HG02885 (cell line): ENCODE results near the gene HMG20A.

Experiments
- ATAC-seq: cut with Tn5 transposase; IDR thresholded peaks from one replicate; pipeline ENCODE4 v1.9.1; 2021; ENCODE audit warnings: mild to moderate bottlenecking; ENCODE audit not compliant: unreplicated experiment, poor library complexity

Gene HMG20A

GRCh38 chr15:77511869-77512268 is 91.2 kb downstream of the HMG20A start:
- ATAC-seq, result no peak

- ATAC-seq, result no peak
These were observed 92.5 kb downstream of the HMG20A start for GRCh38 chr15:77513226-77513625.

- ATAC-seq, result no peak
These were observed 94.1 kb downstream of the HMG20A start for GRCh38 chr15:77514641-77515402.

DNA sequence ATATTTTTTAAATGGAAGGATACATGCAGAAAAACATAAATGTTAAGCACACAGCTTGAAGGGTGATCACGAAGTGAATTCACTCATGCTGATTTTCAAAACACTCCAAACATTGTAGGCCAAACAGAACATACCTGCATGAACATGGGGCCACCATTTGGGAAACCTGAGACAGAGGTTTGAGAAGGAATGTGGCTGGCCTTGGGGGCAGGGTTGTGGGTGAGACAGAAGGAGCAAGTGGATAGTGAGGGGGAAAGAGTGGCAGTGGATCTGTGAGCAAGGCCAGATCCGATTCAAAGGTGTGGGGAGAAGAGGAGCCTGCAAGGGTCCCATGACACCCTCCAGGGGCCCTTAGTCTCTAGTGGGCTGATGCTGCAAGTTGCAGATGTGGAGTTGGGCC is 94.9 kb downstream of the HMG20A start:
- ATAC-seq, result no peak

DNA sequence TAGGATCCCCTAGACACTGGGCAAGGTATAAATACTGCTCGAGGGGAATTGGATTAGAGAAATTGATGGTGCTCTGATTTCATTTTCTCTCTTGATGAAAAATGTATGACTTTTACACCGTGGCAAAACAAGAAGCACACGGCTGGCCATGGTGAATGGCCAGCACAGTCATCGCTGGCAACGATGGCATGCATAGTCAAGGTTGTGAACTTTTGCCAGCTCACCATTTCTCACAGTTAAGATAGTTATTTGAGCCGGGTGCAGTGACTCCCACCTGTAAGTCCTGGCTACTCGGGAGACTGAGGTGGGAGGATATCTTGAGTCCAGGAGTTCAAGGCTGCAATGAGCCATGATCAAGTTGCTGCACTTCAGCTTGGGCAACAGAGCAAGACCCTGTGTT is 95.4 kb downstream of the HMG20A start:
- no peak for ATAC-seq

DNA sequence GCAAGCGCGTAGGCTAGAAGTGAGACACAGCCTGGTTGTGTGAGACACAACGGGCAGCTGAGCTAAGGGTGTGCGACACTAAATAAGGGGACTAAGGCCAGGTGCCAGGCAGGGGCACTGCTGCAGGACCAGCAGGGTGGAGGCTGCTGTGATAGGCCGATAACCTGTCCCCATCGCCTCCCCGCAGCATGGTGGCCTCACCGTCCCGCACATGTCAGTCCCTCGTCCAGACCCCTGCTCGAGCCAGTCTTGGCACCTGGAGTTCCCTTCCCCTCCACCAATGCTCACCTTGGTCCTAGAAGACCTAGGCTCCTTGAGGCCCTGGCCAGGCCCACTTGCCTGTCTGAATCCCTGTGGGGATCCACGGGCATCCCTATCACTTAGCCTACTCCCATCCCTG is 96.1 kb downstream of the HMG20A start:
- no peak for ATAC-seq

- ATAC-seq, result no peak
These were observed 96.9 kb downstream of the HMG20A start for GRCh38 chr15:77517579-77517978.

GRCh38 chr15:77518458-77518857 is 97.8 kb downstream of the HMG20A start:
- ATAC-seq, result no peak

DNA sequence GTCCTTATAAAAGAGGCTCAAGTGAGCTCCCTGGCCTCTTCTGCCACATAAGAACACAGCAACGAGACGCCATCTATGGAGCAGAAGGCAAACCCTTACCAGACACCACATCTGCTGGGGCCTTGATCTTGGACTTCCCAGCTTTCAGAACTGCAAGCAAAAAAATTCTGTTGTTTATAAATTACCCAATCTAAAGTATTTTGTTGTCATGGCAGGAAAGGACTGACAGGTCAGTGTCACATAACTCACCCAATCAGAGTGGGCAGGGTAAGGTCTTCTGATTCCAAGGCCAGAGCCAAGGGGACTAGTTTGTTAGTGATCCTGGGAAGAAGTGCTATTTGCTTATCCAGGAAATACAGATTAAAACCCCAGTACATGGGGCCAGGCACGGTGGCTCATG is 98.9 kb downstream of the HMG20A start:
- no peak for ATAC-seq

- ATAC-seq, result no peak
These were observed 100.5 kb downstream of the HMG20A start for GRCh38 chr15:77521206-77521605.

- ATAC-seq, result no peak
These were observed 104.7 kb downstream of the HMG20A start for GRCh38 chr15:77525400-77525811.

DNA sequence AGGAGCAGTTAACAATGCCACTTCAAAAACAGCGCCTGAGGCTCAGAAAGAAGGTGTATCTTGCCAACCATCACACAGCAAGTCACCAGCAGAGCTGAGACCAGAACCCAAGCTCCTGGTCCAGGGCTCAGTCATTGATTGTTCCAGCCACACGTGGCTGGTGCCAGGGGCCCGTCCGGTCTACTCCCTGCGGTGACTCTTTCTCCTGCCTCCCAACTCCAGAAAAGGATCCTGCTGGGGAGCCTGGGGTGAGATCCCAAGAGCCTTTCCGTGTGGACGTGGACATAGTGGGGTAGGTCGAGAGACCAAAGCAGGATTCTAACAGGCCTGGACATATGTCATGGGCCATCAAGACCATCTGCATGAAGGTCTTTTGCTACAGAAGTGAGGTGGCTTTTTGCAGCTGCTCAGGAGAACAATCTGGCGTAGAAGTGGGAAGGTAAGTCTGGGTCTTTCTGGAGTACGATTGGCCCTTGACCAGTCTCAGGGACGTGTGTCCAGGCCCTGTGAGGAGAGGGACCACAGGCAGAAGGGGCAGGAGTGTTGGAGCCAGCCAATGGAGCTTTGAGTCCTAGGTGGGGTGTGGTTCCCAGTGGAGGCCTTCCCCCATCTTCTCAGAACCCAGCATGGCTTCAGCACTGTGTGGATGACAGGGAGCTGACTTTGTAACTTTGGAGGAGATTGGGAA is 105.4 kb downstream of the HMG20A start:
- ATAC-seq, result no peak

DNA sequence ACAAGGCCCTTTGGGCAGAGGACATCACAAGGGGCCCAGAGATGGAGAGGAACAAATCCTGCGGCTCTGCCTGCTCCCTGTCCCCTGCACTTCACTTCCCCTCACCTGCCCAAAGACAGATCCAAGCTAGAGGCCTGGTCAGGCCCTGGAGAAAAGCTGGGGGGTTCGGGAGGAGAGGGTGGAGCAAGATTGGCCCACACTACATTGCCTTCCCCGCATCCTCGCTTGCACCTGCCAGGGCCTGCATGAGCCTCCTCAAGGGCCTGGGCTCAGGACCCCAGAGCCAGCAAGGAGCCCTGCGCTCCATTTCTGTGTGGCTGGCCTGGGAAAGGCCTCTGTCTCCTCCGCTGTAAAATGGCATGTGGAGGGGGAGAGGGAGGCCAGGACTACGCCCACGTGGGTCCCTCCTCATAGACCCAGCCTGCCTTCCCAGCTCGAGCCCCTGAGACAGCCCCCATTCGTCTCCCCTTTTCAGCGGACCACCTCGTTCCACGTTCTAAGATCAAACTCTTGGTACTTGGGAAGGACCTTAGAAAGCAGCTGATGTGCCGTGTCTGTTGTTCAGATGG is 106.0 kb downstream of the HMG20A start:
- no peak for ATAC-seq

GRCh38 chr15:77527164-77527778 is 106.6 kb downstream of the HMG20A start:
- no peak for ATAC-seq

- no peak for ATAC-seq
These were observed 107.1 kb downstream of the HMG20A start for GRCh38 chr15:77527831-77528231.

DNA sequence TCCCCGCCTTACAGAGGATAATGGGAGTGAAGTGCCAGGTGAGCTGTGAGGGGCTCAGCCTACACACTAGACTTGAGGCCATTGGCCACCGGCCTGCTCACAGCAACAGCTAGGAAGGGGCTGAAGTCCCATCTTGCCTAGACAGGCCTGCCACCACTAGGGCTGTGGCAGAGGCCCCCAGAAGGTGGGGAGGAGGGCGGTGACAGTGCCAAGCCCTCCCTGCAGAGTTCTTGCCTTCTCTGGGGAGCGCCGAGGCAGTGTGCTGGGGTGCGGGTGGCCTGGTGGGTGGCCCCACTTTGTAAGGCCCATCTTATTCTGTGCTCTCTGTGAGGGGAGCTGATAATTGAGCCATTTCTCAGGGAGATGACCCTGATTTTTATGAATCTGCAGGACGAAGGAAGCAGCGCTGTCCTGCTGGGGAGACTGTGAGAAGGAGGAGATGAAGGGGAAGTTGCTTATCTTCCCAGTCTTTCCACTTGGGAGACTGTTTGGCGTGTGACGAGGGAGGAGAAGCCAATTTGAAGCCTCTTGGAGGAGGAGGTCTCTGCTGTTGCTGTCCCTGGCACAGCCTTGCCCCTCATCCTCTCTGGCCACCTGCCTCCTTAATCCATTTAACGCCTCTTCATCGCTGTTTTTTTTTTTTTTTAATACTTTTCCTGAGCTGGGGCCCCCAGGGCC is 107.7 kb downstream of the HMG20A start:
- ATAC-seq, result no peak

- no peak for ATAC-seq
These were observed 108.3 kb downstream of the HMG20A start for GRCh38 chr15:77528968-77529319.

- no peak for ATAC-seq
These were observed 108.9 kb downstream of the HMG20A start for GRCh38 chr15:77529394-77530159.

DNA sequence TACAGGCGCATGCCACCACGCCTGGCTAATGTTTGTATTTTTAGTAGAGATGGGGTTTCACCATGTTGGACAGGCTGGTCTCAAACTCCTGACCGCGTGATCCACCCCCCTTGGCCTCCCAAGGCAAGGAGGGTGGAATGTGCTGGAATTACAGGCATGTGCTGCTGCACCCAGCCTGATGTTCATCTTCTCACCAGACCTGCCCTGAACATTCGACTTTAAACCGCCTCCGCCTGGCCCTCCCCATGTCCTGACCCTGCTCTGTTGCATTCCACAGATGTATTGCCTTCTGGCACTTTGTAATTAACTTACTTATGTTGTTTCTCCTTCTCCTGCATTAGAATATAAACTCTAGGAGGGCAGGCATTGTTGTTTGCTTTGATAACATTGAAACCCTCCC is 109.9 kb downstream of the HMG20A start:
- ATAC-seq, result no peak
